Activated CD8-positive, alpha-beta T cell treated with anti-CD3 and anti-CD28 coated beads for 36 hours (primary cell): Measurements from ENCODE around the gene NTRK1. TPM values are rescaled to one million over a fixed set of nuclear protein-coding genes. Genes with fewer than 3 reads are reported as not detected.

ENCODE experiments used
- ATAC-seq: fragments of 200-7000 bp; cut with Tn5 transposase; one replicate; pipeline ENCODE4 v1.10.0; 2021; ENCODE audit warnings: mild to moderate bottlenecking, moderate library complexity
- CTCF ChIA-PET: fragments of 350-600 bp; sonication (Branson Sonifier 250); formaldehyde crosslinking; loops from one replicate; lab custom pipeline; 2021; ENCODE audit warnings: antibody characterized with exemption; lab: Charles Lee
- POLR2A ChIA-PET: fragments of 350-600 bp; sonication (Branson Sonifier 250); formaldehyde crosslinking; loops from one replicate; lab custom pipeline; 2021; ENCODE audit warnings: antibody characterized with exemption; lab: Charles Lee
- DNase-seq: peaks from one replicate; pipeline ENCODE4 v3.0.0-alpha.2; 2020
- H3K27ac Mint-ChIP-seq: one replicate; pipeline ENCODE4 v1.8.0; 2021; ENCODE audit warnings: mild to moderate bottlenecking, mixed read lengths
- H3K27me3 Mint-ChIP-seq: one replicate; pipeline ENCODE4 v1.8.0; 2021; ENCODE audit warnings: mixed read lengths
- H3K36me3 Mint-ChIP-seq: one replicate; pipeline ENCODE4 v1.8.0; 2021; ENCODE audit warnings: low read depth, mixed read lengths
- H3K4me1 Mint-ChIP-seq: one replicate; pipeline ENCODE4 v1.8.0; 2021; ENCODE audit warnings: low read depth, mixed read lengths
- H3K4me3 Mint-ChIP-seq: one replicate; pipeline ENCODE4 v1.8.0; 2021; ENCODE audit warnings: mild to moderate bottlenecking, moderate library complexity, mixed read lengths
- H3K9me3 Mint-ChIP-seq: one replicate; pipeline ENCODE4 v1.8.0; 2021; ENCODE audit warnings: mixed read lengths
- intact Hi-C: fragments of 100-400 bp; cut with micrococcal nuclease; formaldehyde crosslinking; loops from one replicate; pipeline ENCODE4 v1.10.0; 2022
- total RNA-seq, 2 experiments: library from RNA; stranded (reverse); gene quantifications; one replicate each; pipeline ENCODE4 v1.2.3, GENCODE V29; 2021
- TF ChIP-seq, protein P1 (sequence below): fragments of 200-600 bp; IDR thresholded peaks from one replicate; pipeline ENCODE4 v1.8.0; 2022; ENCODE audit warnings: antibody characterized with exemption, mild to moderate bottlenecking

Gene NTRK1
- total RNA-seq, 2 experiments from 2014 or later: 23.5 to 25.9 TPM

DNA sequence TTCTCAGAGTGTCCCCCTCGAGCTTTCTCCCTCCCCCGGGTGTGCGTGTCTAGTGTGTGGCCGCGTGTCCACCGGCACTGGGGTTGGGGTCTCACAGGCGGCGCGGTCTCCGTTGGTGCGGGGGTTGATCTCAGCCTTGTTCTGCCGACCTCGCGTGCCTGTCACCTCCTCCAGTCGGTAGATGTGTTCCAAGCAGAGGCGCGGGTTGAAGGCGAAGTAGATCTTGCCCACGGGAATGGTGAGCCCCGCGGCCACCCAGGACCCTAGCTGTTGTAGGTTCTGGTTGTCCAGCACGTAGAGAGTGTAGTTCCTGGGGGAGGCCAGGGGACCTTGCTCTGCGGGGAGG is 11.5 kb upstream of the NTRK1 start:
- ATAC-seq: no peak
- Mint-ChIP-seq H3K36me3 (no peaks in the 10 kb centered on the region), H3K27me3 (peaks cover 29% of the 10 kb centered on the region), H3K4me1 (peaks cover 42% of the 10 kb centered on the region), H3K27ac (peak overlapping the region; percentile 84), H3K9me3 (no peaks in the 10 kb centered on the region), H3K4me3 (peak overlapping the region; percentile 70)
- CTCF ChIA-PET: interaction anchor here (1.4 to 5.7 kb wide), 7 partner anchors 10 to 79 kb away, joined by 4 to 81 read pairs (median 5); partner anchors contain the start of genes INSRR and NTRK1
- TF ChIP-seq, protein P1, sequence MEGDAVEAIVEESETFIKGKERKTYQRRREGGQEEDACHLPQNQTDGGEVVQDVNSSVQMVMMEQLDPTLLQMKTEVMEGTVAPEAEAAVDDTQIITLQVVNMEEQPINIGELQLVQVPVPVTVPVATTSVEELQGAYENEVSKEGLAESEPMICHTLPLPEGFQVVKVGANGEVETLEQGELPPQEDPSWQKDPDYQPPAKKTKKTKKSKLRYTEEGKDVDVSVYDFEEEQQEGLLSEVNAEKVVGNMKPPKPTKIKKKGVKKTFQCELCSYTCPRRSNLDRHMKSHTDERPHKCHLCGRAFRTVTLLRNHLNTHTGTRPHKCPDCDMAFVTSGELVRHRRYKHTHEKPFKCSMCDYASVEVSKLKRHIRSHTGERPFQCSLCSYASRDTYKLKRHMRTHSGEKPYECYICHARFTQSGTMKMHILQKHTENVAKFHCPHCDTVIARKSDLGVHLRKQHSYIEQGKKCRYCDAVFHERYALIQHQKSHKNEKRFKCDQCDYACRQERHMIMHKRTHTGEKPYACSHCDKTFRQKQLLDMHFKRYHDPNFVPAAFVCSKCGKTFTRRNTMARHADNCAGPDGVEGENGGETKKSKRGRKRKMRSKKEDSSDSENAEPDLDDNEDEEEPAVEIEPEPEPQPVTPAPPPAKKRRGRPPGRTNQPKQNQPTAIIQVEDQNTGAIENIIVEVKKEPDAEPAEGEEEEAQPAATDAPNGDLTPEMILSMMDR: no peak
- intact Hi-C loops: no loop called here
- DNase-seq: no peak
- POLR2A ChIA-PET: interaction anchor here (1.1 to 2.4 kb wide), 7 partner anchors 9 to 47 kb away, joined by 4 to 19 read pairs (median 5); partner anchors contain the start of genes INSRR and NTRK1

DNA sequence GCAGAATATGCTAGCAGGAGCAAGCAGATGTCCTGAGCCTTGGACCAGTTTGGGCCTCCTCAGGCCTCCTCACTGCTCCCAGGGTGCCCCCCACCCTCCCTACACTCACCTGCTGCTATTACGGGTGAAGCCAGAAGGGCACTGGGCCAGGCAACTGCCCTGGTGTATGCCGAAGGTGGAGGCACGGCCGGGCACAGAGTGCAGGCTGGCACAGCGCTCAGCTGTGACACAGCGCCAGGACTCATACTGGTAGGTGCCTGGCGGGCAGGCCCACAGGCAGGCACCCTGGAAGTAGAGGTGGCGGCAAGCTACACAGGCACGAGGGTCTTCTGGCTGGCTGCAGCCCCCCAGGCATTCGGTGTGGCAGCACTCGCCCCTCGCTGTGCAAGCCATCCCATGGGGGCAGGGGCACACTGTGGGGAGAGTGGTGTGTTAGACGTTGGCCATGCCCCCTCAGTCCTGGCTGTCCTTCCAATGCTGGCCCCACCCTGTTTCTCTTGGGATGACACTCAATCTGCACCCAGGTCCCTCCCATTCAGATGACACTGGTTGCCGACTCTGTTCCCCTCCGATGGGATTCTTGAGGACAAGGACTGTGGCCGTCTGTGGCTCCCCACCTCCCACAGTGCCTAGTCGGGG is 8.8 kb upstream of the NTRK1 start:
- H3K27ac Mint-ChIP-seq: no peak overlapping the region
- no peak for DNase-seq
- intact Hi-C loops: no loop called here
- H3K4me3 Mint-ChIP-seq: no peak overlapping the region
- peaks cover 10% of the 10 kb centered on the region for H3K27me3 Mint-ChIP-seq
- ATAC-seq: no peak
- no peaks in the 10 kb centered on the region for H3K36me3 Mint-ChIP-seq
- H3K4me1 Mint-ChIP-seq: peaks cover 23% of the 10 kb centered on the region
- H3K9me3 Mint-ChIP-seq: no peaks in the 10 kb centered on the region
- TF ChIP-seq, protein P1: no peak
- CTCF ChIA-PET: interaction anchor here (3.3 kb wide), 1 partner anchor 13 kb away, joined by 22 read pairs; no protein-coding TSS in a partner anchor
- POLR2A ChIA-PET: interaction anchor here (1.1 kb wide), 1 partner anchor 12 kb away, joined by 3 read pairs; no protein-coding TSS in a partner anchor

DNA sequence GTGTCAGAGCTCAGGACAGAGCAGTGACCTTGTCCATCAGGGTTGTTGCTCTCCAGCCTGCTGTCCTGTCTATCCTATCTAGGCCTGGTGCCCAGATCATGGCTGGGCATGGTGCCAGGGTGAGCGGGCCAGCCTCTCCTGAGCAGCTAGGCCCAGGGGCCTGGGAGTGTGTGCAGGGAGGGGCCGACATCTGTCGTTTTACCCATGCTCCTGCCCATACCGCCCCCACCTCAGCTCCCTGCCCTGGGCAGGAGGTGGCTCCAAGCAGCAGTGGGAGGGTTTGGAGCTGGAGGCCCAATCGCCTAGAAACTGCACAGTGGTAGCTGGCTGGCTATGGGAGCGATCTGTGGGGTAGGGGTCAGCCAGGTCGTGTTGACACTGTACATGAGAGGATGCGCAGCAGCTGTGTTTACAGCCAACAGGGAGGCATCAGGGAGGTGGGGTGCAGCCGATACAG is 8.2 kb upstream of the NTRK1 start:
- no peak for ATAC-seq
- peaks cover 21% of the 10 kb centered on the region for H3K4me1 Mint-ChIP-seq

DNA sequence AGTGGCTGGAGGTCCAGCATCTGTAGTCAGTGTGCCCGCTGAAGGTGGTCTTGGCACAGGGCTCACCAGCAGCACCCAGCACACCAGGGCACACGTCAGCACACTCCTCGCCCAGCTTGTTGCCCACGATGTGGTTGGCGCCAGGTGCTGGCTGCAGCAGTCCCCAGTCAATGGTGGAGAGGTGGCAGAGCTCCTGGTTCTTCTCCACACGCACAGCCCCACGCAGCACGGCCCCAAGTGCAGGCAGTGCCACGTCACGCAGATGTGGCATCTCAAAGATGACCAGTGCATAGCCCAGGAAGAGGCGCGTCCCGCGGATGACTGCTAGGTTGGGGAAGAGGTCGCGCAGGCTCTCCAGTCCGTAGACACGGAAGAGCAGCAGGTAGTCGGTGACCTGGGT is 6.9 kb upstream of the NTRK1 start:
- Mint-ChIP-seq H3K27me3 (peaks cover 17% of the 10 kb centered on the region), H3K27ac (no peak overlapping the region), H3K9me3 (no peaks in the 10 kb centered on the region), H3K4me3 (no peak overlapping the region), H3K36me3 (no peaks in the 10 kb centered on the region), H3K4me1 (peaks cover 12% of the 10 kb centered on the region)
- TF ChIP-seq, protein P1: no peak
- intact Hi-C loops: no loop called here
- ATAC-seq (no peak), DNase-seq (no peak)
- ChIA-PET POLR2A (interaction anchor here (0.8 kb wide), 1 partner anchor 50 kb away, joined by 3 read pairs; no protein-coding TSS in a partner anchor), CTCF (interaction anchor here (1.2 to 3.3 kb wide), 3 partner anchors 15 to 165 kb away, joined by 3 to 22 read pairs (median 4); no protein-coding TSS in a partner anchor)

More for the DNA sequence above, 8.2 kb upstream of the NTRK1 start:
- Mint-ChIP-seq H3K9me3 (no peaks in the 10 kb centered on the region), H3K27me3 (peaks cover 8% of the 10 kb centered on the region), H3K27ac (no peak overlapping the region), H3K36me3 (no peaks in the 10 kb centered on the region), H3K4me3 (no peak overlapping the region)
- ChIA-PET POLR2A (interaction anchor here (1.1 kb wide), 1 partner anchor 13 kb away, joined by 3 read pairs; no protein-coding TSS in a partner anchor), CTCF (interaction anchor here (1.2 to 3.3 kb wide), 3 partner anchors 14 to 164 kb away, joined by 3 to 22 read pairs (median 4); no protein-coding TSS in a partner anchor)
- TF ChIP-seq, protein P1: no peak
- no peak for DNase-seq
- intact Hi-C loops: no loop called here

DNA sequence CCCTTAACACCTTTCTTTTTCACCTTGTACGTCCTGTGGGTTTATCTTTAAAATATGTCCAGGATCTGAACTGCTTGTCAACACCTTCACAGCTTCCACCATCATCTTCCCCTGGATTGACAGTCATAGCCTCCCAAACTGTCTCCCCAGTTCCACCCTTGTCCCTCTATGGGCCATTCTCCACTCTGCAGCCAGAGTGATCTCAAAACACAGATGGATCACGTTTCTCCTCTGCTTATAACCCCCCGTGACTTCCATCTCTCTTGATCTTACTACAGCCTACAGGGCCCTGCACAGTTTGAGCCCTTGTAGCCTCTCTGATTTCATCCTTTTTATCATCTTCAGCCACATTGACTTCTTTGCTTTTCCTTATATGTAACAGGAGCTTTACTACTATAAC is 6.0 kb upstream of the NTRK1 start:
- no peaks in the 10 kb centered on the region for H3K9me3 Mint-ChIP-seq
- ChIA-PET POLR2A (interaction anchor here (1.3 kb wide), 1 partner anchor 9 kb away, joined by 3 read pairs; no protein-coding TSS in a partner anchor), CTCF (interaction anchor here (8.4 to 13.5 kb wide), 2 partner anchors 17 to 128 kb away, joined by 101 to 273 read pairs; partner anchors contain the start of genes ISG20L2 and METTL25B)
- H3K4me3 Mint-ChIP-seq: no peak overlapping the region
- peaks cover 10% of the 10 kb centered on the region for H3K4me1 Mint-ChIP-seq
- ATAC-seq: no peak
- no peak for DNase-seq
- TF ChIP-seq, protein P1: no peak
- H3K27ac Mint-ChIP-seq: no peak overlapping the region
- H3K36me3 Mint-ChIP-seq: no peaks in the 10 kb centered on the region
- peaks cover 22% of the 10 kb centered on the region for H3K27me3 Mint-ChIP-seq
- intact Hi-C loops: loop anchor here (5.0 kb wide), 1 partner anchor 52 kb away; no protein-coding TSS in a partner anchor
